DMS79 (cell line): Measurements from ENCODE around the gene OR5I1.
"Not testable (repeated sequence)": the region's sequence is repeated elsewhere in the genome, so short reads cannot be mapped to it uniquely, and the experiment has no call there.

Experiments
- DNase-seq: peaks from one replicate; lab custom pipeline; 2025; lab: John Stamatoyannopoulos, UW

The OR5I1 gene

DNA sequence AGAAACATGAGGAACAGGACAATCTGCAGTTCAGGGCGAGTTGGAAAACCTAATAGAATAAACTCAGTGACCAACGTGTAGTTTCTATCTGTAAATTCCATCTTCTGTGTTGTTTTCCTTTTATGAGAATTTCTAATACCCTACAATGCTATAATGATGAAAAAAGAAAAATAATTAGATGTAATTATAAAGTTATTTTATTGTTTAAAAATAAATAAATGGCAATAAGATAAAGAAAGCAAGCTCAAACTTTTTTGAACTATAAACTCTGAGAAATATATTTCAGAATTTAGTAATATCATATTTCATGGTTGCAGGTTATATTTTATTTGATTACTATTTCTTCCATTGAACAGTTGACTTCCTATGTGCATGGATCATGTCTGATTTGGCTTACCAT lies at the start of gene OR5I1:
Gene OR5I1 (minus strand): TSS at position 101 of the 400 bp plus-strand sequence. CDS start 0 bp downstream, at position 101.
- no peak for DNase-seq

DNA sequence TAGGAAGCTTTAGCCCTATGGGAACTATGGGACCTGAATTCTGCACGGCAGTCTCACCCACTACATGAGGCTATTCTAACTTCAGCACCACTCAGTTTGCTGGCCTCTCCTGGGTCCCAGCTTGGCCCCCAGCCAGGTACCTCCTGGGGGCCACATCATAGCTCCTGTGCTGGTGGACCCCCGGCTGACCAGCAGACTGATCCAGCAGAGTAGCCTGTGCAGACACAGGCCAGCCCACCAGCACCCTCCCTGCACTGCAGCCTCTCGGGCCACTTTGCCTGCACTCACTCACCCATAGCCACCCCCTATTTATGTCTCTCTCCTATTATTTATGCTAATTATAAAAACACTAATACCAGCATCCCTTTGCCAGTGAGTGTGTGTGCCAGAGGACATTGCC lies 34.7 kb upstream of the OR5I1 start:
- DNase-seq = no peak

DNA sequence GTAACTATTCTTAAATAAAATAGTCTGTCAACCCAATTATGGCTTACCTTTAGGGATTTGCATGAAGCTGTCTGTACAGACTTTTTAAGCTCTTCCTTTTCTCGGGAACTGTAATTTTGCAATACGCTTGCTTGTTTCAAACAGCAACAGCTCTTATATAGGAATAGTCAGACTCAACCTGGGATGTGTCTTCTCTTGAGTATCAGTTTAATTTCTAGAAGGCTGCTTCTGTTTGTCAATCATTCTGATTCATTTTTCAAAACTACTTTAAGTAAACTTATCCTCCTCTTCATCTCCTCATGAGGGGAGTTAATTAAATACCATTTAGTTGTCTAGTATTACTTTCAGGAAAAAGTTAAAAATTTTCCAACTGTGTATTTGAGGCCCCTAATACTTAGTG lies 33.6 kb upstream of the OR5I1 start, which contains the start of gene OR10AG1:
Gene OR10AG1 (minus strand): TSS at position 101 of the 400 bp plus-strand sequence. CDS start 38 bp downstream, at position 63.
- DNase-seq = no peak

DNA sequence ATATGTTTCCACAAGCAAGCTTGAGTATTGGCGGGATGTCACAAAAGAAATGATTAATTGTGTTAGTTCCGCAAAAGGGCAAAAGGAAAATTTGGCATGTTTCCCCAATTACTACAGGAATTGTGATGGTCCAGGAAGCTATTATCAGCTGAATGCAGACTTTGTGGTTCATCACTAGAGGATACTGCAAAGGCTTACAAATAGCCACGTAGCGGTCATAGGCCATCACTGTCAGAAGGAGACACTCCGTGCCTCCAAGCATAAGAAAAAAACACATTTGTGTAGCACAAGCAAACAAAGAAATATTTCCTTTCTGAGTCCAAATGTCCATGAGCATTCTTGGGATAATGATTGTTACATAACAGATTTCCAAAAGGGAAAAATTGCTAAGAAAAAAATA lies 31.7 kb upstream of the OR5I1 start:
- DNase-seq = no peak

DNA sequence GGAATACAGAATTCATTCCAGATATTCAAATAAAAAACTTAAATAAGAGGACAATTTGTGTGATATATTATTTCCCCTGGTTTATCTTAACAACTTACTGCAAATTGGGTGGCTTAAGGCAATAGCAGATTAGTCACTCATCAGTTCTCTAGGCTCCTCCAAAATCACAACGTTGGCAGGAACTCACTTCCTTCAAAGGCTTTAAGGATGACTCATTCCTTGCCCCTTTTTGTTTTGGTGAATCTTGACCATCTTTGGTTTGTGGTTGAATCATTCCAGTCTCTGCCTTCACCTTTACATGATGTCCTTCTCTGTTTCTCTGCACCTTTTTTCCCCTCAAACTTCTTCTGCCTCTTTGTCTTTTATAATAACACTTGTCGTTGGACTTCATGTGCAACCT lies 30.2 kb upstream of the OR5I1 start:
- DNase-seq = no peak

DNA sequence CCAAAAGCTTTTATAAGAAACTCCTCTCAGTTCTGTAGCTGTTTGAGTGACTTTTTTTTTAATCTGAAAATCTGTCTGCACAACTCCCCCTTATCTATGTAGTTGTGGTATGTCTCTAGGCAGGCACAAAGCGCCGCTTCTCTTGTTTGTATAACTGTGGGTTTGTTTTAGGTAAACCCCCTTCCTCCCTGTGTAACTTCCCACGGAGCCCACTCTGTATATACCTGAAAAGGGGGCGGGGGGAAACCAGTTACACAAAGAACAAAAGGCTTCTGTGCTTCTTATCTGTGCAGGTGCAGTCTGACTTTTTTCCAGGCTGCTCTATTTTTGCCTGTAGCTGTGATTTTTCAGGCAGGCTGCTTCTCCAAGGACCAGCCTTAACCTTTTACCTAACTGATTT lies 20.3 kb upstream of the OR5I1 start:
- no peak for DNase-seq

DNA sequence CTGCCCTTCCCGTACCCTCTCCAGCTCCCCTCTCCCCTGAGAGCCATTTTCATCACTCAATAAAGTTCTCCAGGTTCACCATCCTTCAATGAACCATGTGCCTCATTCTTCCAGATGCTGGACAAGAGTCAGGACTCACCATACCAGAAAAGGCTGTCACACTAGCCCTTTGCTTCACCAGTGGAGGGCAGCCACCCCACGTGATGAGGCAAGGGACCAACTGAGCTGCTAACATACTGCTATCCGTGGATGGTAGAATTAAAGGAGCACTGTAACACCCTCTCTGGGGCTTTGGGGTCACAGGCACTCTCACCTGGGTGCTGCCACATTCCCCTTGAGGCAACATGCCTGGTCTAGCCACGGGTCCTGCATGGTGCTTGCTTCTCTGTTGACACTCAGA lies 13.1 kb upstream of the OR5I1 start:
- no peak for DNase-seq

DNA sequence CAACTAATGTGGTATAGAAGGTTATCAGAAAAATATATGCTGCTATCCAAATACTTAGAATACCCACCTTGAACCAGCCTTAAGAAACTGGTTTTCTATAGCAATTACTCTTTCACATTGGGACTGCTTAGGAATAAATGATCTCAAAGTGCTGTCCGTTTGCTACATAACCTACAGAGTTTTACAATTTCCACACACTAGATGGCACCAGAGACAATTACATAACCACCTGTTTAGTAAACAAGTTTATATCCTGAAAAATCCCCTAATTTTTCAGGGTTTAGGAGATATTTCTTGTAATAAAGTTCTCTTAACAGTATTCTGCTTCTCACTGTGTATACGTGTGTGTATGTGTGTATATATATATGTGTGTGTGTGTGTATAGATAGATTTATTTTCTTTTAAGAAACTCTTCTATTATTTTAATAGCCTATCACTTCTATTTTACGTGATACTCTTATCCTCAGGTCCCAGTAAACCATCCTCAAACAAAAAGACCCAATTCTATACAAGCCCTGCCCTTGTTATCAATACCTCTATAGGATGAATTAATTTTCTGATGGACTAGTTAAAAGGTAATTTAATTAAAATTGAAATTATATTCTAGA lies 6.7 kb upstream of the OR5I1 start:
- DNase-seq = no peak

DNA sequence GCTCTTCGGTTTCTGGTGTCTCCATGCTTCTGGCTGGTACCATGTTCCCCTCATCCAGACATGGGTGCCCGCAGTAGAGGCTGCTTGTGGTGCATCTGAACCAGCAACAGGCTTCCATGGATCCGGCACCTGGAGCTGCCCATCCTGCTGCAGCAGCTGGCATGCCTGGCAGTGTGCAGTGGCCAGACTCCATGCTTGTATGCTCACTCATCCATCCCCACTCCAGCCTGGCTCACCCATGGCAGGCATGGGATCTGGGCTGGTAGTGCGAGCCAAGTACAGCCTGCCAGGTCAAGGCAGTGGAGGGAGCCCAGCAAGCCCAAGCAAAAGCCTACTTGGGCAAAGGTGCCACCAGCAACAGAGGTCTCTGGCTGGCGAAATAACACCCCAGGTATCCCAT lies 15.7 kb downstream of the OR5I1 start:
- no peak for DNase-seq

DNA sequence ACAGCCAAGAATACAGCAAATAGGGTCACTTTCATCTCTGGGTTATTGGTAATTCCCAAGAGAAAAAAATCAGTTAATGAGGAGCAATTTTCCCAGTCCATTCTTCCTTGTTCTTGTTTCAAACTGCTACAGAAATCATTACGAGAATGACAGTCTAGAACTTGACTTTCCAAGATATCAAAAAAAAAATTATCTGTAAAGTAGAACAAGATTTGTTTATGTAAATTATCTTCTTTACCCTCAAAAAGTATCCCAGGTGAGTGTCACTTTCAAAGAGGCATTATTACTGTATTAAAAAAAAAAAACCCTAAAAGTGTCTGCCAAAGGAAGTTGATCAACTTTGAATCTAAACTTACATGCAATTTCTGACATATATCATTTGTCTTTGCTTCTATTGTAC lies 21.7 kb downstream of the OR5I1 start, which contains the start of gene OR5W2:
Gene OR5W2 (minus strand): TSS at position 101 of the 400 bp plus-strand sequence. CDS start 0 bp downstream, at position 101.
- DNase-seq = no peak

DNA sequence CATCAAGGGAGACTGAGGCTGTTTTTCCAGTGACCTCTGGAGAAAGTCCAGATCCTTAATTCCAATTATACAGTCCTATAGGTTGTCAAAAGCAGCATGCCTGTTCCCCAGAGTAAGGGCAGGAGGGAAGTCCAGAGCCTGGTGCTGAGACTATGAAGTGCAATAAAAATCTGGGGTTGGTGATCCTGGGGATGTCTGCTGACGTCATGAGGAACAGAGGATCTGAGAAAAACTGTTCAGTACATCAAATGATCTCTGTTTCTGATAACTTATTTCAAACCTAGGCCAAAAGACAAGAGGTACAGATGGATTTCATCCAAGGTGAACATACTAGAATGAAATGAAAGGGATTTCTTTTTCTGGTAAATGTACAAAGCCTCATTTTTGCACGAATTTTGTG lies 33.9 kb downstream of the OR5I1 start:
- no peak for DNase-seq

DNA sequence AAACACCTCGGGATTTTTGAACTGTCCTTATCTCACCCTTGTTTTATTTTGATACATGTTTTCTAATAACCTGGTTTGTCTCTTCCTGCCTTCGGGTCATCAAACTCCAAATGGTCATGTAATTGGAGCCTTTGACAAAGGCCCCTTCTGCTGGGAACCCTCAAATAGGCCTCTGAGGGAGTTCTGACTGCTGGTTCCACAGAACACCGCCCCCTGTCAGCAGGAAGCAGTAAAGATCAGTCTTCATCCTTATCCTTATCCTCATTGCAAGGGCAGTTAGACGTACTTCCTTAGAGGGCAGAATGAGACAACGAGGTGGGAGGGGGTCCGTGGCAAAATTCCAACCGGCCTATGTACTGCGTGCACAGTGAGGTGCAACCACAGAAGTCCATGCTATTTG lies 41.0 kb downstream of the OR5I1 start:
- no peak for DNase-seq

DNA sequence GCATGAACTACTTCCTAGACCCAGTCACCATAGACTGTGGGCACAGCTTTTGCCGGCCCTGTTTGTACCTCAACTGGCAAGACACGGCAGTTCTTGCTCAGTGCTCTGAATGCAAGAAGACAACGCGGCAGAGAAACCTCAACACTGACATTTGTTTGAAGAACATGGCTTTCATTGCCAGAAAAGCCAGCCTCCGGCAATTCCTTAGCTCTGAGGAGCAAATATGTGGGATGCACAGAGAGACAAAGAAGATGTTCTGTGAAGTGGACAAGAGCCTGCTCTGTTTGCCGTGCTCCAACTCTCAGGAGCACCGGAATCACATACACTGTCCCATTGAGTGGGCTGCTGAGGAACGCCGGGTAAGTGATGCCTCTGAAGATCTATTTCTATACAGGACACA lies 50.7 kb downstream of the OR5I1 start:
- not testable (repeated sequence) for DNase-seq
